PC-9 (cell line): ENCODE results near the gene USP10. TPM values are rescaled to one million over a fixed set of nuclear protein-coding genes. Genes with fewer than 3 reads are reported as not detected.

Experiments
- BruUV-seq: library from RNA; stranded (reverse); fragments of 400-500 nt; replicated peaks from 2 replicates; lab custom pipeline; 2021; lab: Mats Ljungman, UMichigan
- CTCF ChIA-PET: fragments of 300-600 bp; sonication (Branson Sonifier 250); formaldehyde crosslinking; loops from one replicate; lab custom pipeline; 2022; ENCODE audit warnings: antibody characterized with exemption; lab: Charles Lee
- POLR2A ChIA-PET: fragments of 300-600 bp; sonication (Branson Sonifier 250); formaldehyde crosslinking; loops from one replicate; lab custom pipeline; 2022; ENCODE audit warnings: antibody characterized with exemption; ENCODE audit not compliant: unreplicated experiment; lab: Charles Lee
- DNase-seq, 2 experiments: peaks; one replicate each; pipeline versions ENCODE4 v3.0.0 to v3.0.0-alpha.2; 2015 to 2022; ENCODE audit warnings: mixed read lengths in 1 of 2
- H2AFZ ChIP-seq: fragments of 200-600 bp; sonication (generic); 2 replicates; pipeline ENCODE4 v1.8.1; 2017; ENCODE audit warnings: antibody characterized with exemption
- H3F3A ChIP-seq: fragments of 200-600 bp; sonication (generic); 2 replicates; pipeline ENCODE4 v1.8.1; 2017; ENCODE audit warnings: antibody characterized with exemption, mild to moderate bottlenecking, low read depth; ENCODE audit not compliant: insufficient read depth
- H3K27ac ChIP-seq: fragments of 200-600 bp; sonication (generic); 2 replicates; pipeline ENCODE4 v1.6.1; 2016; ENCODE audit warnings: mixed run types
- H3K27me3 ChIP-seq: fragments of 200-600 bp; sonication (generic); 2 replicates; pipeline ENCODE4 v1.6.1; 2016; ENCODE audit warnings: low read depth, mixed run types; ENCODE audit not compliant: insufficient read depth
- H3K36me3 ChIP-seq: fragments of 200-600 bp; sonication (generic); 2 replicates; pipeline ENCODE4 v1.6.1; 2016; ENCODE audit warnings: low read depth, mixed run types
- H3K4me1 ChIP-seq: fragments of 200-600 bp; sonication (generic); replicated peaks from 2 replicates; pipeline ENCODE4 v1.6.1; 2016; ENCODE audit warnings: mixed run types; ENCODE audit not compliant: insufficient read depth
- H3K4me2 ChIP-seq: fragments of 200-600 bp; sonication (generic); 2 replicates; pipeline ENCODE4 v1.6.1; 2017; ENCODE audit warnings: mixed run types
- H3K4me3 ChIP-seq: fragments of 200-600 bp; sonication (generic); 2 replicates; pipeline ENCODE4 v1.6.1; 2016; ENCODE audit warnings: mixed run types
- H3K79me2 ChIP-seq: fragments of 200-600 bp; sonication (generic); 2 replicates; pipeline ENCODE4 v1.6.1; 2017; ENCODE audit warnings: low read depth, mixed run types
- H3K9me2 ChIP-seq: fragments of 200-600 bp; sonication (generic); 2 replicates; pipeline ENCODE4 v1.8.1; 2017; ENCODE audit warnings: mild to moderate bottlenecking; ENCODE audit not compliant: insufficient read depth
- H3K9me3 ChIP-seq: fragments of 200-600 bp; sonication (generic); 2 replicates; pipeline ENCODE4 v1.8.1; 2016; ENCODE audit warnings: low read depth; ENCODE audit not compliant: insufficient read depth
- H4K20me1 ChIP-seq: fragments of 200-600 bp; sonication (generic); 2 replicates; pipeline ENCODE4 v1.8.1; 2017; ENCODE audit not compliant: insufficient read depth
- CTCF ChIP-seq: fragments of 200-600 bp; sonication (generic); conservative IDR thresholded peaks from 2 replicates; pipeline ENCODE4 v1.6.1; 2017; ENCODE audit warnings: mixed run types, antibody characterized with exemption, mild to moderate bottlenecking, moderate library complexity
- EZH2 ChIP-seq: fragments of 200-600 bp; sonication (generic); IDR thresholded peaks from 2 replicates; pipeline ENCODE4 v1.8.0; 2017; ENCODE audit warnings: antibody characterized with exemption, low read depth
- intact Hi-C: fragments of 100-400 bp; cut with micrococcal nuclease; formaldehyde crosslinking; loops from one replicate; pipeline ENCODE4 v1.10.0; 2022; ENCODE audit not compliant: unreplicated experiment
- total RNA-seq: library from RNA; stranded (reverse); gene quantifications from 2 replicates; pipeline ENCODE4 v1.2.3, GENCODE V29; 2021

USP10 gene
- total RNA-seq, 1 experiment from 2014 or later, result 109 TPM

GRCh38 chr16:84720177-84720579 is 20.4 kb downstream of the USP10 start:
- ChIA-PET POLR2A (no interaction called here), CTCF (no interaction called here)
- H3K9me2 ChIP-seq, result no peaks in the 10 kb centered on the region
- no peak overlapping the region for H3K4me2 ChIP-seq
- H3K9me3 ChIP-seq, result no peaks in the 10 kb centered on the region
- peaks cover 26% of the 10 kb centered on the region for H3K4me1 ChIP-seq
- H4K20me1 ChIP-seq, result peaks cover 62% of the 10 kb centered on the region
- DNase-seq, result no peak
- H3K4me3 ChIP-seq, result no peak overlapping the region
- no peak overlapping the region for H2AFZ ChIP-seq
- TF ChIP-seq CTCF (no peak), EZH2 (no peak)
- H3K36me3 ChIP-seq, result peaks cover 15% of the 10 kb centered on the region; the same call in 1 of the 2 replicates
- BruUV-seq, result no TSS peak
- intact Hi-C loops, result no loop called here
- no peak overlapping the region for H3K27ac ChIP-seq
- H3F3A ChIP-seq, result peaks cover 34% of the 10 kb centered on the region
- H3K27me3 ChIP-seq, result no peaks in the 10 kb centered on the region
- peaks cover 98% of the 10 kb centered on the region for H3K79me2 ChIP-seq

- intact Hi-C loops, result no loop called here
- peaks cover 95% of the 10 kb centered on the region for H3K79me2 ChIP-seq
- H4K20me1 ChIP-seq, result peaks cover 48% of the 10 kb centered on the region
- peaks cover 46% of the 10 kb centered on the region for H3F3A ChIP-seq
- no TSS peak for BruUV-seq
- ChIA-PET CTCF (no interaction called here), POLR2A (no interaction called here)
- H3K4me1 ChIP-seq, result peaks cover 45% of the 10 kb centered on the region
- no peaks in the 10 kb centered on the region for H3K9me2 ChIP-seq
- H3K36me3 ChIP-seq, result peaks cover 11% of the 10 kb centered on the region; the same call in 1 of the 2 replicates
- H3K27ac ChIP-seq, result no peak overlapping the region
- no peaks in the 10 kb centered on the region for H3K27me3 ChIP-seq
- no peak overlapping the region for H3K4me2 ChIP-seq
- H2AFZ ChIP-seq, result no peak overlapping the region
- no peak for TF ChIP-seq CTCF
- no peak for TF ChIP-seq EZH2
- H3K4me3 ChIP-seq, result no peak overlapping the region
- no peak for DNase-seq
- H3K9me3 ChIP-seq, result no peaks in the 10 kb centered on the region
These were observed 22.3 kb downstream of the USP10 start for GRCh38 chr16:84722068-84722467.

GRCh38 chr16:84723906-84724305 is 24.1 kb downstream of the USP10 start:
- H3K4me3 ChIP-seq, result no peak overlapping the region
- peaks cover 97% of the 10 kb centered on the region for H3K79me2 ChIP-seq
- H2AFZ ChIP-seq, result no peak overlapping the region
- peak overlapping the region; percentile 81 for H3K4me2 ChIP-seq
- peak overlapping the region; percentile 84 for H3K27ac ChIP-seq
- intact Hi-C loops, result no loop called here
- H3K36me3 ChIP-seq, result peaks cover 5% of the 10 kb centered on the region; the same call in 1 of the 2 replicates
- H3F3A ChIP-seq, result peaks cover 49% of the 10 kb centered on the region
- TF ChIP-seq CTCF (no peak), EZH2 (no peak)
- peaks cover 63% of the 10 kb centered on the region for H3K4me1 ChIP-seq
- H3K27me3 ChIP-seq, result no peaks in the 10 kb centered on the region
- ChIA-PET CTCF (no interaction called here), POLR2A (interaction anchor here (0.9 kb wide), 1 partner anchor 798 kb away, joined by 16 read pairs; no protein-coding TSS in a partner anchor)
- H4K20me1 ChIP-seq, result peaks cover 31% of the 10 kb centered on the region
- no TSS peak for BruUV-seq
- DNase-seq, result no peak
- no peaks in the 10 kb centered on the region for H3K9me3 ChIP-seq
- H3K9me2 ChIP-seq, result no peaks in the 10 kb centered on the region
